Endothelial cell of hepatic sinusoid (primary cell): ENCODE measurements around the gene FOXR1.
"Not testable (repeated sequence)": the region's sequence is repeated elsewhere in the genome, so short reads cannot be mapped to it uniquely, and the experiment has no call there.

Experiments used
- in situ Hi-C: cut with HindIII; loops from 2 replicates; pipeline ENCODE4 v1.10.0; 2017; ENCODE audit warnings: low sequenced_read_pairs

FOXR1 gene

DNA sequence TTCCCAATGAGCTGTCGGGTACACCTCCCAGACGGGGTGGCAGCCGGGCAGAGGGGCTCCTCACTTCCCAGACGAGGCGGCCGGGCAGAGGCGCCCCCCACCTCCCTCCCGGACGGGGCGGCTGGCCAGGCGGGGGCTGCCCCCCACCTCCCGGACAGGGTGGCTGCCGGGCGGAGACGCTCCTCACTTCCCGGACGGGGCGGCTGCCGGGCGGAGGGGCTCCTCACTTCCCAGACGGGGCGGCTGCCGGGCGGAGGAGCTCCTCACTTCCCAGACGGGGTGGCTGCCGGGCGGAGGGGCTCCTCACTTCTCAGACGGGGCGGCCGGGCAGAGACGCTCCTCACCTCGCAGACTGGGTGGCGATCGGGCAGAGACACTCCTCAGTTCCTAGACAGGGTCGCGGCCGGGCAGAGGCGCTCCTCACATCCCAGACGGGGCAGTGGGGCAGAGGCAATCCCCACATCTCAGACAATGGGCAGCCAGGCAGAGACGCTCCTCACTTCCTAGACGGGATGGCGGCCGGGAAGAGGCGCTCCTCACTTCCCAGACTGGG is 20.0 kb downstream of the FOXR1 start:
- in situ Hi-C loops, result not testable (repeated sequence)

DNA sequence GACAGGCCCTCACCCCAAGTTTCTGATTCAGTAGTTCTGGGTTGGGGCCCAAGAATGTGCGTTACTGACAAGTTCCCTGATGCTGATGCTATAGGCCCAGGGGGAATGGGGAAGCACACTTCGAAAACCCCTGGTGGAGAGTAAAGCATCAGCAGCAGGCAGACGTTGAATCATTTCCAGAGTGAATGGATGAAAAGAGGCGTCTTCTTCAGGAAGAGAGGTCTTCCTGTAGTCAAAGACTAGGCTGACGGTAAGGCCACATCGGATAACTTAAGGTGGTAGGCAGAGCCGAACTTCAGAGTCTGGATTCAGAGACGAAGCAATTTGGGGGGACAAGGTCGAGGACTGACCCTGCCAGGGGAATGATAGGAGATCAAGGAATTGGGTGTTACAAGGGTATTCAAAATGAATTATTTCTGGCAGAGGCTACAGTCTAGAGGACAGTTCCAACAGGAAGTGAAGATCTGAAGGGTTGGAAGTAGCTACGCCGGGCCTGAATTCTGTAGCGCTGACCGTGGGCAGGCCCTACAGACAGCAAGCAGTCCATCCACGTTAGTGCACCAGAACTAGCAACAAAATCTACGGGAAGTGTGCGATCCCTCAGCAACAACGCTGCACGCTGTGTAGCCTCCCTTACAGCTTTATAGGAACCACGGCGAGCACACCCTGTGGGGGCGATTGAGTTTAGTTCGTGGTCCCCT is 25.5 kb downstream of the FOXR1 start:
- in situ Hi-C loops, result no loop called here

DNA sequence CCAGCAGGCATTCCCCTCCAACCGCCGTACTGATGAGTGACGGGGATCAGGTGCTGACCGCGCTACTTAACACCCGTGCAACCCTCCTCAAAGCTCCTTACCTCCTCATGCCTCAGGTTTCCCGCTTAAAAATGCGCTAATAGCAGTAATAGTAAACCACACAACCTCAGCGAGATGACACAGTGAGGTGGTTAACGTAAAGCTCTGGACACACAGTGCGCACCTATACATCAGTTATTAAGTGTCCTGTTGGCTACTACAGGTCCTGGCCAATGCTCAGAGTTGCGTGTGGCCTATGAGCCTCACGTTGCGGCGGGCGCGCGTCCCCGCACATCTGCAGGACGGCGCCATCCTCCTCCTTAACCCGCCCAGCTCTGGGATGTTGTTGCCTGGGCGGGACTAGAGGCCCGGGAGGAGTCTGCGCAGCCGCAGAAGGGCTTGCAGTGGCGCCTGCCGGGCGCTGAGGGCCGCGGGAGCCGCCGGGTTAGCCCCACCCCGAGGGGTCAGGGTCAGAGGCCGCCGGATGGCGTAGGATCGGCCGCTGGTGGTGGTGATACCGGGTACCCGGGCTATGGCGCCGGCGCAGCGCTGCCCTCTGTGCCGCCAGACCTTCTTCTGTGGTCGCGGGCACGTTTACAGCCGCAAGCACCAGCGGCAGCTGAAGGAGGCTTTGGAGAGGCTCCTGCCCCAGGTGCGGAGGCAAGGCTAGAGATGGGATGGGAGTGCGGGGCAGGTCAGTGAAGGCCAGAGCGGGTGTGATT is 26.2 kb downstream of the FOXR1 start, which contains the start of gene CENATAC:
Gene CENATAC, plus strand, starts transcription at position 512 of the 761 bp plus-strand sequence. Its CDS starts 60 bp downstream, at position 572.
- in situ Hi-C loops, result no loop called here

DNA sequence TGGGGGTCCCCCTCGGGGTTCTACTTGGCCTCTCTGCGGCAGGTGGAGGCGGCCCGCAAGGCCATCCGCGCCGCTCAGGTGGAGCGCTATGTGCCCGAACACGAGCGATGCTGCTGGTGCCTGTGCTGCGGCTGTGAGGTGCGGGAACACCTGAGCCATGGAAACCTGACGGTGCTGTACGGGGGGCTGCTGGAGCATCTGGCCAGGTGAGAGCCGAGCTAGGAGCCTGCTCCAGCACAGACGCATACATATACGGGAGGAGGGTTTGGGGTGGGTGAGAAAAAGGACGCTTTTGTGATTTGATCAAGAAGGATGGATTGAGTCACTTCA is 26.8 kb downstream of the FOXR1 start:
- in situ Hi-C loops, result no loop called here

DNA sequence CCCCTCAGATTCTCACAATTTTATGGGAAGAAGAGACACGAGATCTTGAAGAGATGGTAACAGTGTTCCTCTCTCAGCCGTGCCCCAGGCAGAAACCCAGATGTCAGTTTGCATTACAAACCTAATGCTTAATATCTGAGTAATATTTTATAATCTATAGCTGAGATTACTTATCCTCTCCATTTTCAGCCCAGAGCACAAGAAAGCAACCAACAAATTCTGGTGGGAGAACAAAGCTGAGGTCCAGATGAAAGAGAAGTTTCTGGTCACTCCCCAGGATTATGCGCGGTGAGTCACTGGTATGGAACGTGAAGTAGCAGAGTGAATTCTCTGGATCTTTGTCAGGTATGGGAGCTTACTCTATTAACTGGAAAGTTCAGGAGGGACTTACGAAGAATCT is 27.3 kb downstream of the FOXR1 start:
- in situ Hi-C loops, result no loop called here

DNA sequence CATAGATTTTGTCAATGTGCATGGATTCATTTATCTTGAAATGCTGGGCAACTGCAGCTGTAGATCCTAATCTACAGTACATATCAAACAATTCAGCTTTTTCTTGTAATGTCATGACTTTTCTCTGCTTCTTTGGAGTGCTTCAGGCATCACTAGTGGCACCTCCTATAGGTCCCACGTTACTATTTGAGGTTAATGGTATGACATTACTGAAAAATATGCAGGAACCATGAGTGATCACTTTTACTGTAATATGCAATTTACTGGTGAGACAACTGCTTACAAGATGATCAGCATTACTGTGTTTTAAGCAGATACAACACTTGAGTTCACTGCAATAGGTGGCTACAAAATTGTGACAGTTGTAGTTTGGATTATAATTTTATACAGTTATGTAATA is 29.3 kb downstream of the FOXR1 start:
- in situ Hi-C loops, result no loop called here

DNA sequence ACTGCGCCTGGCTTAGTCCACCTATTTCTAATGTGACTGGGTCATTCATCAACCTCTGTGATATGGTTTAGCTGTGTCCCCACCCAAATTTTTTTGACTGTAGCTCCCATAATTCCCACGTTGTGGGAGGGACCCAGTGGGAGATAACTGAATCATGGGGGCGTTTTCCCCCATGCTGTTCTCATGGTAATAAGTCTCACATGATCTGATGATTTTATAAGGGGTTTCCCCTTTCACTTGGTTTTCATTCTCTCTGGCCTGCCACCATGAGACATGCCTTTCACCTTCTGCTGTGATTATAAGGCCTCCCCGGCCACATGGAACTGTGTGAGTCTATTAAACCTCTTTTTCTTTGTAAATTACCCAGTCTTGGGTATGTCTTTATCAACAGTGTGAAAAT is 35.1 kb downstream of the FOXR1 start:
- in situ Hi-C loops, result no loop called here

DNA sequence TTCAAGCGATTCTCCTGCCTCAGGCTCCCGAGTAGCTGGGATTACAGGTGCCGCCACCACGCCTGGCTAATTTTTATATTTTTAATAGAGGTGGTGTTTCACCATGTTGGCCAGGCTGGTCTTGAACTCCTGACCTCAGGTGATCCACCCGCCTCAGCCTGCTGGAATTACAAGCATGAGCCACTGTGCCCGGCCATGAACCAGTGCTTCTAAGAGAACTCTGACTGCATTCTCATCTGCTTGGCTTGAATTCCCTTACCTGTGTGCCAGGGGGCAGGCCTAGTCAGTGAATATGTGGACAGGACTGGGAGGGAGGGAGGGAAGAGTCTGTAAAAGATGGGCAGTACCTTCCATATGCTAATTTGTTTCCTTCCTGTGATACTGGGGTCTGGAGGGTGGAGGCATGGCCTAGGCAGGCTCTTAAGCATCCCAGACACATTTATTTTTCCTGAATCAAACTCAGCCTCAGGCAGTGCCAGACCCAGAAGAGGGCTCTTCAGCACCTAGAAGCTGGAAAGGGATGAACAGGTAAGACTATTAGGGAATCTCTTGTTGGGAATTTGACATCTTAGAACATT is 40.0 kb downstream of the FOXR1 start:
- in situ Hi-C loops, result no loop called here

DNA sequence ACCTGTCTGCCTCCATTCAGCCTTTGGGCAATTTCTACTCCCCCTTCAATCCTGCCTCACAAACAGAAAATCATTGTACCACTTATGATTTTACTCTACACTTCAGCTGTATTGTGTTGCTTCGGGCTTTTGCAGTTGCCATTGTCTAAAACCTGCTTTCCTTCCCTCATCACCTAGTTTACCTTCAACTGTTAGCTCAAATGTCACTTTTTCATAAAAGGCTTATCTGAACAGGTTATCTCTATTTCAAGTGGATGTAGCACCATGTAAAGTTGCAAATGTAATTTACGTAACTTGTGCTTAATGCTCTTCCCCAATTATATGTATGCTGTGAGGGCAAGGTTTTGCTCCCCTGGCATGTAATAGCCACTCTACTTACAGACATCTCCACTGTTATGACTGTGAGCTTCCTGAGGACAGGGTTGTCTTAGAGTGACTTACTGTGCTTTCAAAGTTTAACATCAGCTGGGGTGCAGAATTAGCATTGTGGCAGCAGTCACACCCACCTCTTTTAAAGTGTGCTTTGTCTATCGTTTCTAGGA is 41.1 kb downstream of the FOXR1 start:
- in situ Hi-C loops, result no loop called here

DNA sequence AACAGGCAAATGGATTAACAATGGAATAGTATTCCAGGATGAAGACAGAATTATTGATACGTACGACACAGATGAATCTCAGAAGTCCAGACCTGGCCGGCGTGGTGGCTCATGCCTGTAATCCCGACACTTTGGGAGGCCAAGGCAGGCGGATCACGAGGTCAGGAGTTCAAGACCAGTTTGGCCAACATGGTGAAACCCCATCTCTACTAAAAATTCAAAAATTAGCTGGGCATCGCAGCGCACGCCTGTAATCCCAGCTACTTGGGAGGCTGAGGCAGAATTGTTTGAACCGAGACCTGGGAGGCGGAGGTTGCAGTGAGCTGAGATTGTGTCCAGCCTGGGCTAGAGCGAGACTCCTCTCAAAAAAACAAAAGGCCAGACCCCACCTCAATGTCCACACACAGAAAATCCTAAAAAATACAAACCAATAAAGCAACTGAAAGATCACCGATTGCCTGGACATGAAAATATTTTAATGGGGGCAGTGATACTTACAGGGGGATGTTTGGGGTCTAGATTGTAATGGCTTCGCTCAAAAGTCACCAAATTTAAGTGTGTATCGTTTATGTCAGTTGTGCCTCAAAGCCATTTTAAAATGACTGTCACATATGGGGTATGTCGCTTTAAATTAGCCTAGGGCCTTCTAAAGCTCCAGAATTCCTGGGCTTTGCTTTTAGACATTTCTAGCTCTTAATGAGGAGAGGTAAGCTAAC is 42.8 kb downstream of the FOXR1 start:
- in situ Hi-C loops, result no loop called here

DNA sequence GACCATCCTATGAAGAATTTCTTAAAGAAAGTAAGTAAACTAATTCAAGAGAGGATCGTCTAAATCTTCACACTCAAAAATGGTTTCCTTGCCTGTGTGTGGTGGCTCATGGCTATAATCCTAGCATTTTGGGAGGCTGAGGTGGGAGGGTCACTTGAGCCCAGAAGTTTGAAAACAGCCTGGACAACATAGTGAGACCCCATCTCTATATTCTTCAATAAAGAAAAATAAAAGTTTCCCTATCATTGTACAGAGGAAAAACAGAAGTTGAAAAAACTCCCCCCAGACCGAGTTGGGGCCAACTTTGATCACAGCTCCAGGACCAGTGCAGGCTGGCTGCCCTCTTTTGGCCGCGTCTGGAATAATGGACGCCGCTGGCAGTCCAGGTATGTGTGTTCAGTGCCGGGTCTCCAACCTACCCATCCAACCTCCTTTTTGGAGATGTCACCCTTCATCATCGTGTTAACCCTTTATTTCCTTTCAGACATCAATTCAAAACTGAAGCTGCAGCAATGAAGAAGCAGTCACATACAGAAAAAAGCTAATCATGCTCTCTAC is 43.6 kb downstream of the FOXR1 start:
- in situ Hi-C loops, result loop anchor here (5.0 kb wide), 1 partner anchor 87 kb away; the partner anchor contains the start of gene DPAGT1

DNA sequence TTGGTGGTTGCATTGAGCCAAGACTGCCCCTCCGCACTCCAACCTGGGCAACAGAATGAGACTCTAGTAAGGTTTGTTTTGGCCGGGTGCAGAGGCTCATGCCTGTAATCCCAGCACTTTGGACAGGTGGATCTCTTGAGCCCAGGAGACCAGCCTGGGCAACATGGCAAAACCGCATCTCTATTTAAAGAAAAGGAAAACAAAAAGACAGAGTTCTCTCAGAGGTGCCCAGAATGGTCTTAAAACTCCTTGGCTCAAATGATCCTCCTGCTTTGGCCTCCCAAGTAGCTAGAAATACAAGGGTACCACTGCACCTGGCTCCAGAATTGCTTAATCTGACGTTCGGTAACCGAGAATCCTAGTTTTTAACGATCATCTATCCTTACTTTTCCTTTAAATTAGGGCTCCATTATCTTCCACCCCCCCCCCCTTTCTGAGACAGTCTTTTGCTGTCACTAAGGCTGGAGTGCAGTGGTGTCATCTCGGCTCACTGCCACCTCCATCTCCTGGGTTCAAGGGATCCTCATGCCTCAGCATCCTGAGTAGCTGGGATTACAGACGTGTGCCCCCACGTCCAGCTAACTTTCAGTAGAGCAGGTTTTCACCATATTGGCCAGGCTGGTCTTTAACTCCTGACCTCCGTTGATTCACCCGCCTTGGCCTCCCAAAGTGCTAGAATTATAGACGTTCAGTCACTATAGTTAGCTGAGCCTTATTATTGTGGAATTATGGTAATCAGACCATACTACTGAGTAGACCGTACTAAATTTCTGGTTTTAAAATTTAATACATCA is 44.9 kb downstream of the FOXR1 start:
- in situ Hi-C loops, result loop anchor here (5.0 kb wide), 1 partner anchor 86 kb away; the partner anchor contains the start of gene DPAGT1

DNA sequence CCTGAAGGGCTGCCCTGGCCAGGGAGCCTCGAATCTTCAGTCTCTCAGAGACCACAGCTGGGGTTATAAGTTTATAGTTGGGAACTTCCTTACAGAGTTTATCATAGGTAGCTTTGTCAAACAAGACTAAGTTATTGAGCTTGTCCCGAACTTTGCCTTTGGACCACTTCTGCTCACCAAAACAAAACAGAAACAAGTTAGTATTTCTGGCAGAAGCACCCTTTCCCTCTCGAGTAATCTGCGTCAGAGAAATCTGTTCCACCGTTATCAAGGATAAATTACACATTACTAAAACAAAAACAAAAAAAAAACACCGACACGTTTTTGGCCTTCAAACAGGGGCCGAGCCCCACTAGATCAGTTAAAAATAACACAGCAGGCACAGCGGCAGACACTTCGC is 45.8 kb downstream of the FOXR1 start:
- in situ Hi-C loops, result loop anchor here (5.0 kb wide), 1 partner anchor 85 kb away; the partner anchor contains the start of gene DPAGT1

DNA sequence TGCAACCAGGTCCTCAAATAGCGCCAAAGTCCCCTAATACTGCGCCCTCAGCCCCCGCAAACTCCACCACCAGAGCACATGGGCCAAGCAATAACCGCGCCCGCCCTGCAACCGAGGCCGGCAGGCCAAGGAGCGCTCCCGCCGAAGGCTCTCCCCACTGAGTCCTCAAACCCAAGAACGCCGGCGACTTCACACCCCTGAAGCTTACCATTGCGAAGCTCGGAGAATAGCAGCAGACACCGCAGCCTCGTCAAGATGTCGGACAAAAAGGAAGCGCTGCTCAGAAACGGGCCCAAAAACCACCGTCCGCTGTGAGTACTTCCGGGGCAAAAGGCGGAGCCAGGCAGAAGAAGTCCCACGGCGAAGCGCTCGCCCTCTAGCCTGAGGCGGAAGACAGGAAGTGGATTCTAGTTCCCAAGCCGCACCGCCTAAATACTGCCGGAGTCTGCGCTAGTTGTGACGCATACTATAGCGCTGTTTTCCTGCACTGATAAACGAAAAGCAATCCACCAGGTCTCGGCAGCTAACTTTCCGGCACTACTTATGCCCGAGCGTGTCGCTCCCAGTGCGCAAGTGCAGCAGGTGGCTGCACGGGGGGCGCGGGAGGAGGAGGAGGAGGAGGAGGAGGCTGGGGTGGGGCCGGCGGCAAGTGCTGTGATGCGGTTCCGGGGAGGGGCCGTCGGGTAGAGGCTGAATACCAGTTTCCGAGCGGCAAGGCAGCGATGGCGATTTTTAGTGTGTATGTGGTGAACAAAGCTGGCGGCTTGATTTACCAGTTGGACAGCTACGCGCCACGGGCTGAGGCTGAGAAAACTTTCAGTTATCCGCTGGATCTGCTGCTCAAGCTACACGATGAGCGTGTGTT is 46.7 kb downstream of the FOXR1 start, which contains the start of the genes RPS25 and TRAPPC4:
Gene RPS25, minus strand, starts transcription at position 270 of the 865 bp plus-strand sequence. Its CDS starts 59 bp downstream, at position 211.
Gene TRAPPC4, plus strand, starts transcription at position 693 of the 865 bp plus-strand sequence. Its CDS starts 30 bp downstream, at position 723.
- in situ Hi-C loops, result loop anchor here (5.0 kb wide), 1 partner anchor 84 kb away; the partner anchor contains the start of gene DPAGT1

DNA sequence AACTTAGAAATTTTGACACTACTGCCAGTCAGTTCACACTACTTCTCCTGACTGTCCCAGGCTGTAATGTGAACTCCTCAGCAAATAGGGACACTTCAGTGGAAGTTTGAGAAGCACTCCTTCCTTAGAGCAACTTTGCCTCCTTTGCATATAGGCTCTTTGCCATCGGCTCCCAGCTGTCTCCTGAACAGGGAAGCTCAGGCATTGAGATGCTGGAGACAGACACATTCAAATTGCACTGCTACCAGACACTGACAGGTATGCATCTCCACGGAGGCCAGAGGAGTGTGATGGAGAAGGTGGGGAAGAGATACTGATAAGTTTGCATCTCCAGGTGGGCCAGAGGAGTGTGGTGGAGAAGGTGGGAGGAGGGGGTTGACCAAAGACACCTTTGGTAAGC is 48.4 kb downstream of the FOXR1 start:
- in situ Hi-C loops, result loop anchor here (5.0 kb wide), 1 partner anchor 82 kb away; the partner anchor contains the start of gene DPAGT1

DNA sequence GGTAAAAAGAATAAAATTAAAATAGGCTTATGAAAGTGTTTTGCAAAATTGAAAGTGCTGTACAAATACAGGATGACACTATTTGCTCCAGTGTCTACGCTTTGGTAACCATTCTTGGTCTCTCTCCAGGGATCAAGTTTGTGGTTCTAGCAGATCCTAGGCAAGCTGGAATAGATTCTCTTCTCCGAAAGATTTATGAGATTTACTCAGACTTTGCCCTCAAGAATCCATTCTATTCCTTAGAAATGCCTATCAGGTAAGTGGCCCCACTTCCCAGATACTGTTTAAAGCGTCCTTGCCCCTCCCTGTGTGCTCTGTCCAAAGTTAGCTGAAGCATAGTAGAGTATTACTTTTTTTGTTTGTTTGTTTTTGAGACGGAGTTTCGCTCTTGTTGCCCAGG is 50.1 kb downstream of the FOXR1 start:
- in situ Hi-C loops, result no loop called here

DNA sequence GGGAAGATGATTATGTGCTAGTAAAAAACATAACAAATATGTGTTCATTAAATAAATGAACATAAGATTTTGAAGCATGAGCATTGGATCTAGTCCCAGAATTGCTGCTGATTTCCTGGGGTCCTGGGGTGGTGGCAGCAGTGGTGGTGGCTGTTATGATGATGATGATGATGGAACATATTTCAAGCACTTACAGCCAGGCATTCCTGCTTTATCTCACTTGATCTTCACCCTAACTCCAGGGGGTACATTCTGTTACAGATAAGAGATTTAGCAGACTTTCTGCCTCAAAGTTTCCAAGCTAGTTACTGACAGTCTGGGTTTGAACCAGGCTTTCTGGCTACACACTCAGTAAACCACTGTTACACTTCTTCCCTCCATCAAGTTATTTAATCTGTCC is 52.2 kb downstream of the FOXR1 start:
- in situ Hi-C loops, result no loop called here

DNA sequence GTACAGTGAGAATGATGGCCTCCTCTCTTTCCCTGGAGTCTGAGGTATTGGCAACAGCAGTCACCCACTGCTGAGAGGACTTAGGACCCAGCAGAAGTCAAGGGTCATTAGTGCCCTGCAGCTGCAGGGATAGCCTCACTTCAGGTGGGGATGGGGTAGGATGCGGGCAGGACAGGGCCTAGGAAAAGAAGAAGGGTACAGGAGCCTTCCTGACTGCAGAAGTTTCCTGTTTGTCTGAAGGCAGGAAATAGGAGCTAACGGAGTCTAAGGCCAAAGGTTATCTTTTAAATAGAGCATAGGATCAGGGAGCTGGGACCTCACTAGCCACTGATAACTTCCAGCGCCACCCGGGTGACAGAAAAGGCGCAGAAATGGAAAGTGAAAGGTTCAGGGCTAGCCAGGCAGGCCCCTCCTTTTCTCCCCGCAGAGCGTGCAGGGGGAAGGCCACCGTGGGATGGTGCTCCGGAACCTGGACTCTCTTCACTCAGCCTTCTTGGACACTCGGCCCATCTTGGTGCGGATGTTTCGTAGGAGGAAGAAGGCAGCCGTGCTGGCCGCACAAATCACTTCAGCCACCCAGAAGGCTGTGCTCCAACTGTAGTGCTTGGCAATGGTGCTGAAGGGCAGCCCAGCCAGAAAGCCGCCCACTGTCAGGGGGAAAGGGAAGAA is 53.0 kb downstream of the FOXR1 start:
- in situ Hi-C loops, result no loop called here
